Measurements from ENCODE around the gene ZNF407.
"Not testable (repeated sequence)": the region's sequence is repeated elsewhere in the genome, so short reads cannot be mapped to it uniquely, and the experiment has no call there.

The ZNF407 gene

DNA sequence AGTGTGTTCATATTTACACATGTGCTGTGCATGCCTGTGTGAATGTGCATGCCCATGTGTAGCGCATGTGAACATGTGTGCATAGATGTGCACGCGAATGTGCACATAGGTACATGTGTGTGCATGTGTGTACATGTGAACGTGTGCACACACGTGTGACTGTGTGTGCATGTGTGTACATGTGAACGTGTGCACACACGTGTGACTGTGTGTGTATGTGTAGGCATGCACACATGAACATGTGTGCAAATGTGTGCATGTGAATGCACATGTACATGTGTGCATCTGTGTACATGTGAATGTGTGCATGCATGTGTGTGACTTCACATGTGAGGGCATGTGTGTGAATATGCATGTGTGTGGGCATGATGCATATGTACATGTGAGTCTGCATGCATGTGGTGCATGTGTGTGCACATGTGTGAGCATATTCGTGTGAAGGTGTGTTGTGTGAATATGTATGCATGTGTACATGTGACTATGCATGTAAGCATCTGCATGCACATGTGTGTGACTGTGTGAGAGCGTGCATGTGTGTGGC, 488.9 kb downstream of the ZNF407 start:
- no peak for FAIRE-seq

DNA sequence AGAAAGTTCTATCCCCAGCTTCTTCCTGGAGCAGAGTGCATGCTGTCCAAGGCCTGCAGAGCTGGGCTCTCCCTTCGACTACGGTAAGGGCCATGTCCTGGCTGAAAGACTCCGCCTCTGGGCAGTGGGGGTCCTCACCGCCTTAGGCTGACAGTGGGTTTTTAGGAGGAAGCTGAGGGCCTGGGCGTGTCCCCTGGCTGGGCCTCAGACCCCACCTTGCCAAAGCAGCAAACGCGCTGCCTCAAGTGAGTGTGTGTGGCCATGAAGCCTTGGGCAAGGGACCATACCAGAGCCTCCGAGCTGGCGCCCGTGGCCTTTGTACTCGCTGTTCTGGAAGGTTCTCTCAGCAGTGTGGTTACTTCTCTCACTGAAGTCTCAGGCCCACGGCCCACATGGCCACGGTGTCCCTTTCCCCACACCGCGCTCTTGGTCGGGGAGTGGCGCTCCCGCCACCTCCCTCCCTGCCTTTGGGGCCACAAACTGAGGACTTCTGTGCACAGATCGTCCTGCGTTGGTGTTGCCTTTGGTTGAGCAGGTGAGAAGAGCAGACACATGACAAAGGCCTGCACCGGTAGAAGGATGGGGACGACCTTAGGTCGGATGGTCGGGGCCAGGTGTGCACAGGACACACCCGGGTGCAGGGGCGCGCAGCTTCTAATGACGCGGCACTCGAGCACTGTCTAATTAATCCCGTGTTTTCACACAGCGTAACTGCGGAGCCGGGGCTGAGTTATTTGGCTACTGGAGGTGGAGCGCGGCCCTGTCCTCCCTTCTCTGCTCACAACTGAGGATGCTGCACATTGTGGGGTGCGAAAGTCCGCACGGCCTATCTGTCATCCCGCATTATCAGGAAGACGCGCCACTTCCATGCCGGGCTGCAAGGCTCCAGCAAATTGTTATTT, 489.7 kb downstream of the ZNF407 start:
- DNase-seq (ENCODE audit: insufficient read length, low spot score) (no peak), FAIRE-seq (no peak)
- no peak for TF ChIP-seq POLR2A (IDR thresholded peaks at IDR 0.05; ENCODE audit: low read depth, low read length)

More for the DNA sequence above, 488.9 kb downstream of the ZNF407 start:
- no peak for DNase-seq (ENCODE audit: insufficient read length, low spot score)
- no peak for TF ChIP-seq POLR2A (IDR thresholded peaks at IDR 0.05; ENCODE audit: low read depth, low read length)

DNA sequence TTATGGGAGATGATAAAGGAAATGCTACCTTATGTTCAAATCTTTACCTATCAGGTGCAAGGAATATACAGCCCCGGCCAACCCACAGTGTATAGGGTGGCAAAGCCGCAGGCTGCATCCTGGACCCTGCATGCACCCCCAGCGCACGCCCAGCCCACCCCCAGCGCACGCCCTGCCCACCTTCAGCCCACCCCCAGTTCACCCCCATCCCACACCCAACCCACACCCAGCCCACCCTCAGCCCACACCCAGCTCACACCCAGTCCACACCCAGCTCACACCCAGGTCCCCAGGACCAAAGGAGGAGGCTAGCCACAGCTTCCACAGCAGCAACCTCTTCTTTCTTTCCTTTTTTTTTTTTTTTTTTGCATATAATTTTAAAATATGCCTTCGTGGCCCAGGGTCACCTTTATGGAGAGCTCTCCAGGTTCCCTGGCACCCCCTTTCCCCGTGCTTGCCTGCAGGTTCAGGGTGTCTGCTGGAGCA, 490.4 kb downstream of the ZNF407 start:
- TF ChIP-seq POLR2A (IDR thresholded peaks at IDR 0.05; ENCODE audit: low read depth, low read length), result no peak
- no peak for DNase-seq (ENCODE audit: insufficient read length, low spot score)
- FAIRE-seq, result no peak

GRCh38 chr18:75088622-75089211, 491.0 kb downstream of the ZNF407 start:
- FAIRE-seq (no peak), DNase-seq (ENCODE audit: insufficient read length, low spot score) (no peak)

DNA sequence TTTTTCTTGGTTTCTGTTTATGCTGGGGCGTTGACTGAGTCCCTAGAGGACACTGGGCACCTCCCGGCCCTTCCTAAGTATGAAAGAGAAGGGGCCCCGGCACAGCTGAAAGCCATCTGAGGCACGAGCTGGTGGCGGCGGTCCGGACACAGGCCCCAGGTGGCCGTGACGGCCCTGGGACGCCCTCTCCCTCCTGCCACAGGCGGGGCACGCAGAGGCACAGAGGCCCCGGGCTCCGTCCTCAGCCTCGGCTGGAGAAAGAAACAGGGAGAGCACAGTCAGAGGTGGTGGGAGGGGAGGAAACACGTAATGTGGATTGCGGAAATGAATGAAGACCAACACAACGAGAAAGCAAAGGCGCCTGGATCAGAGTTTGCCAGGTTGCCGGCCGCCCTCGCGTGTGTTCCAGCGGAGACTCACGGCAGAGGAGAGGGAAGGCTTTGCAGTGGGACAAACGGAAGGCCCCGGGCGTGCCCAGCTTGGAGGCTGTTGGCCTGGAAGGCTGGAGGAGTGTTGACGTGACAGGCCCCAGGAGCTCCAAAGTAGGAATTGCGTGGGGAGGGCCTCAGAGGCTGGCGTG, 492.2 kb downstream of the ZNF407 start:
- TF ChIP-seq POLR2A (IDR thresholded peaks at IDR 0.05; ENCODE audit: low read depth, low read length), result no peak
- no peak for FAIRE-seq
- DNase-seq (ENCODE audit: insufficient read length, low spot score), result no peak

More at GRCh38 chr18:75088622-75089211, 491.0 kb downstream of the ZNF407 start:
- no peak for TF ChIP-seq POLR2A (IDR thresholded peaks at IDR 0.05; ENCODE audit: low read depth, low read length)

DNA sequence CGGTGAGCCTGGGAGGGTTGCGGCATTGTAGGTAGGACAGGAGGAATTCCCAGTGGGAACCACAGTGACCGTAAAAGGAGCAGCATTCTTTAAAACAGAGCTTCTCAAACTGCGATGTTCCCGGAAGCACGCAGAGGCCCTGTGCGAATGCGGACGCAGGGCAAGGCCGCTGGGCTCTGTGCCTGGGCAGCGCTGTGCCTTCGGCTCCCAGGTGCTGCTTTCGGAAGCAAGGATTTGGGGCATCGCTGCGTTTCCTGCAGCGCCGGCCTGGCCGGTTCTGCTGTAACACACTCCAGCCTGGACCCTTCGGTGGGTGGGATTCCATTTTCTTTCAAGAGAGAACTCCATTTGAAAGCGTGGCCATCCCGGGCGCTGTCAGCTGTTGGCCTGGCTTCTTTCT, 492.7 kb downstream of the ZNF407 start:
- FAIRE-seq, result no peak
- no peak for DNase-seq (ENCODE audit: insufficient read length, low spot score)
- no peak for TF ChIP-seq POLR2A (IDR thresholded peaks at IDR 0.05; ENCODE audit: low read depth, low read length)

DNA sequence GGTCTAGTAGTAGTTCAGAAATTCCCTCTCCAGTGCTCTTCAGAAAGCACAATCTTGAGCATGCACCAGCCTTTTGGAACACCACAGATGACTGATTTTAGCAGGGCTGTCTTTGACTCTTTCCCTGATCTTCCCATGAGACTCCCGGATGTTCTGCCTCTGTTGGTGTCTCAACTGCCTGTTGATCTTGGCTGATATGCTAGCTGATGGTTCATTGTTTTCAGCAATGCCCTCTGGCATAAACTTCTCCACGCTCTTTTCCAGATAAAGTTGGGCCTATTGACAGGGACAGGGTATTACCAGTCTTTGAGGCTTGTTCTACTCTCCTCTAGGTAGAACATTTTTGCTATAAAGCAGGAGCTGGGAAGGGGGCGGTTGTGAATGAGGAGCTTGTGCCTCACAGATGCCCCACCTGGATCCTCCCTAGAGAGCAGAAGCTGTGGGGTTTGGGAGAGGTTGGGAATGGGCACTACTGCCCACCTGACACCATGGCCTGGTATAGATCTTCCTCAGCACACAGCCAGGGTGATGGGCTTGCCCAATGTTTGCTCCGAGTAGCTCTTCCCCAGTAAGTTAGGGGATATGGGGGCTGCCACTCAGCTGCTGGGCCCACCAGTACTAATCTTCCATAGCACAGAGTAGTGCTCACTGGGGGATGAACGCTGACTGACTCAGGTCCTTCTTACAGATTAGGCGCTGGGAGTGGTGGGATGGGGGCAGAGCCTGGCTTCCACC, 500.0 kb downstream of the ZNF407 start:
- FAIRE-seq, result no peak
- DNase-seq (ENCODE audit: insufficient read length, low spot score), result no peak

GRCh38 chr18:75100832-75101630, 503.4 kb downstream of the ZNF407 start:
- DNase-seq (ENCODE audit: insufficient read length, low spot score) (no peak), FAIRE-seq (no peak)
- no peak for TF ChIP-seq POLR2A (IDR thresholded peaks at IDR 0.05; ENCODE audit: low read depth, low read length)

More for the DNA sequence above, 500.0 kb downstream of the ZNF407 start:
- TF ChIP-seq POLR2A (IDR thresholded peaks at IDR 0.05; ENCODE audit: low read depth, low read length), result no peak

GRCh38 chr18:75101916-75102315, 504.2 kb downstream of the ZNF407 start:
- no peak for FAIRE-seq
- no peak for DNase-seq (ENCODE audit: insufficient read length, low spot score)
- TF ChIP-seq POLR2A (IDR thresholded peaks at IDR 0.05; ENCODE audit: low read depth, low read length), result no peak

DNA sequence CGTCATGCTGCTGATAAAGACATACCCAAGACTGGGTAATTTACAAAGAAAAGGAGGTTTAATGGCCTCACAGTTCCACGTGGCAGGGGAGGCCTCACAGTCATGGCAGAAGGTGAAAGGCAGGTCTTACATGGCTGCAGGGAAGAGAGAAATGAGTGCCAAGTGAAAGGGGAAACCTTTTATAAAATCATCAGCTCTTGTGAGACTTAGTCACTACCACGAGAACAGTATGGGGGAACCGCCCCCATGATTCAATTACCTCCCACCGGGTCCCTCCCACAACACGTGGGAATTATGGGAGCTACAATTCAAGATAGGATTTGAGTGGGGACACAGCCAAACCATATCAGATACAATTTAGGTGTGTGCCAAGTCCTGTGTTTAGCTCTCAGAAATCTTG, 506.4 kb downstream of the ZNF407 start:
- not testable (repeated sequence) for FAIRE-seq; DNase-seq (ENCODE audit: insufficient read length, low spot score)

- no peak for FAIRE-seq
- TF ChIP-seq POLR2A (IDR thresholded peaks at IDR 0.05; ENCODE audit: low read depth, low read length), result no peak
- no peak for DNase-seq (ENCODE audit: insufficient read length, low spot score)
These were observed 506.8 kb downstream of the ZNF407 start for GRCh38 chr18:75104483-75104882.

DNA sequence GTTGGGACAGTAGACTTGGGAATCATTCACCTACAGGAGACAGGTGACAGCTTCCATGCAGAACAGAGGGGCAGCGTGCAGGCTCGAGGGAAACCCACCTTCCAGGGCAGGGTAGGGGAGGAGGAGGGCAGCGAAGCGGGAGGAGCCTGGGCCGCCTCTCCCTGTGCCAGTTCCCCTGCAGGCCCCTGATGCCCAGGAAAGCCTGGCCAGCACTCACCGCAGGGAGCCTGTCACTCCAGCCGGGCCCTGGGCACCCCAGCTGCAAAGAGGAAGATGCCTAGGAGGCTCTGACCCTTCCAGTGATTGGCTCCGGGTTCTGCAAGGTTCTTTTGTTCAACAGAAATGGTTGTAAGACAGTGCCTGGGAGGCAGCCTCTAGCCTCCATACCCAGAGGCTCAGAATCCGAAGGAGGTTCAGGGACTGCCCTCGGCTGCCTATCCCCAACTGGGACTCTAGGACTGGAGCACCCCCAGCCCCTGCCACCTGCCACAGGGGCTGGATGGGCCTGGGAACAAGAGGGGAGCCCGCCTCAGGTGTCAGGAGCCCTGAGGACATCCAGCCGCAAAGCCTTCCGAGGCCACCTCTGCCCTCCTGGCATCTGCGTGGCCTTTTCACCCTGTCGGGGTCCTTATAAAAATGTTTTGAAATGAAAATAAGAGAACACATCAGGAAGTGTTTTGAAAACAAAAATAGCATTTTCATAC, 508.0 kb downstream of the ZNF407 start:
- DNase-seq (ENCODE audit: insufficient read length, low spot score), result no peak
- TF ChIP-seq POLR2A (IDR thresholded peaks at IDR 0.05; ENCODE audit: low read depth, low read length), result no peak
- no peak for FAIRE-seq

Measured in H54 (cell line).